HG02840 (cell line): ENCODE measurements around the gene MANF.

Experiments used
- ATAC-seq: cut with Tn5 transposase; IDR thresholded peaks from one replicate; pipeline ENCODE4 v1.9.1; 2021; ENCODE audit warnings: mild to moderate bottlenecking, moderate library complexity, moderate number of reproducible peaks; ENCODE audit not compliant: unreplicated experiment, low FRiP score

MANF gene

GRCh38 chr3:51388286-51389029 is 3.4 kb downstream of the MANF start:
- no peak for ATAC-seq

GRCh38 chr3:51389423-51390183 is 4.5 kb downstream of the MANF start:
- no peak for ATAC-seq

GRCh38 chr3:51390246-51391074 is 5.4 kb downstream of the MANF start:
- peak; percentile 3 for ATAC-seq

GRCh38 chr3:51391075-51391565 is 6.0 kb downstream of the MANF start, which contains the start of gene RBM15B:
Gene RBM15B (plus strand): TSS chr3:51391285. CDS start chr3:51391400, 115 bp downstream.
- ATAC-seq = peak; percentile 92

GRCh38 chr3:51391566-51392354 is 6.7 kb downstream of the MANF start:
- ATAC-seq = peak; percentile 14

- no peak for ATAC-seq
Observed at GRCh38 chr3:51392355-51393133, 7.5 kb downstream of the MANF start.

- ATAC-seq = no peak
Observed at GRCh38 chr3:51393134-51393495, 8.0 kb downstream of the MANF start.

GRCh38 chr3:51393564-51393963 is 8.5 kb downstream of the MANF start:
- no peak for ATAC-seq

GRCh38 chr3:51394541-51394940 is 9.4 kb downstream of the MANF start:
- no peak for ATAC-seq

GRCh38 chr3:51395493-51396213 is 10.6 kb downstream of the MANF start:
- no peak for ATAC-seq

GRCh38 chr3:51396401-51396800 is 11.3 kb downstream of the MANF start:
- no peak for ATAC-seq

GRCh38 chr3:51397392-51397791 is 12.3 kb downstream of the MANF start:
- no peak for ATAC-seq

- ATAC-seq = no peak
Observed at GRCh38 chr3:51398595-51399310, 13.7 kb downstream of the MANF start.

- no peak for ATAC-seq
Observed at GRCh38 chr3:51400166-51400565, 15.1 kb downstream of the MANF start.

- ATAC-seq = no peak
Observed at GRCh38 chr3:51401735-51402134, 16.6 kb downstream of the MANF start.

GRCh38 chr3:51403675-51404074 is 18.6 kb downstream of the MANF start:
- no peak for ATAC-seq

GRCh38 chr3:51408021-51408420 is 22.9 kb downstream of the MANF start:
- no peak for ATAC-seq

- ATAC-seq = no peak
Observed at GRCh38 chr3:51408813-51409212, 23.7 kb downstream of the MANF start.
